PFSK-1 (cell line): ENCODE data around the gene RCE1.

Experiments used
- FOXP2 ChIP-seq: optimal IDR thresholded peaks from 2 replicates; pipeline ENCODE3; 2011; ENCODE audit warnings: borderline replicate concordance, control low read depth, inconsistent platforms; ENCODE audit not compliant: insufficient read depth; ENCODE audit errors: extremely low read length, extremely low read depth
- POLR2AphosphoS5 ChIP-seq: IDR thresholded peaks from 2 replicates; pipeline ENCODE4 v1.6.1; 2012; ENCODE audit warnings: low read depth, mild to moderate bottlenecking, control low read depth, low read length, moderate library complexity
- SIN3A ChIP-seq: IDR thresholded peaks from 2 replicates; pipeline ENCODE4 v1.6.1; 2012; ENCODE audit warnings: mild to moderate bottlenecking, low read length, moderate library complexity, borderline replicate concordance; ENCODE audit not compliant: insufficient read depth
- TAF1 ChIP-seq: IDR thresholded peaks from 2 replicates; pipeline ENCODE4 v1.6.1; 2012; ENCODE audit warnings: low read length, control low read depth, borderline replicate concordance; ENCODE audit not compliant: insufficient read depth
- TF ChIP-seq, protein P1 (sequence below), 2 experiments: IDR thresholded peaks; 2 replicates each; pipeline versions ENCODE4 v1.6.1 to v1.8.0; 2011 to 2012; ENCODE audit warnings: low read depth in 2 of 2, low read length in 2 of 2, control low read depth in 1 of 2, inconsistent platforms in 1 of 2, mild to moderate bottlenecking in 1 of 2, moderate library complexity in 1 of 2; ENCODE audit not compliant: insufficient read depth in 1 of 2

GRCh38 chr11:66814678-66815077, 28.6 kb upstream of the RCE1 start:
- no peak for TF ChIP-seq TAF1
- no peak for TF ChIP-seq POLR2AphosphoS5
- TF ChIP-seq, protein P1, sequence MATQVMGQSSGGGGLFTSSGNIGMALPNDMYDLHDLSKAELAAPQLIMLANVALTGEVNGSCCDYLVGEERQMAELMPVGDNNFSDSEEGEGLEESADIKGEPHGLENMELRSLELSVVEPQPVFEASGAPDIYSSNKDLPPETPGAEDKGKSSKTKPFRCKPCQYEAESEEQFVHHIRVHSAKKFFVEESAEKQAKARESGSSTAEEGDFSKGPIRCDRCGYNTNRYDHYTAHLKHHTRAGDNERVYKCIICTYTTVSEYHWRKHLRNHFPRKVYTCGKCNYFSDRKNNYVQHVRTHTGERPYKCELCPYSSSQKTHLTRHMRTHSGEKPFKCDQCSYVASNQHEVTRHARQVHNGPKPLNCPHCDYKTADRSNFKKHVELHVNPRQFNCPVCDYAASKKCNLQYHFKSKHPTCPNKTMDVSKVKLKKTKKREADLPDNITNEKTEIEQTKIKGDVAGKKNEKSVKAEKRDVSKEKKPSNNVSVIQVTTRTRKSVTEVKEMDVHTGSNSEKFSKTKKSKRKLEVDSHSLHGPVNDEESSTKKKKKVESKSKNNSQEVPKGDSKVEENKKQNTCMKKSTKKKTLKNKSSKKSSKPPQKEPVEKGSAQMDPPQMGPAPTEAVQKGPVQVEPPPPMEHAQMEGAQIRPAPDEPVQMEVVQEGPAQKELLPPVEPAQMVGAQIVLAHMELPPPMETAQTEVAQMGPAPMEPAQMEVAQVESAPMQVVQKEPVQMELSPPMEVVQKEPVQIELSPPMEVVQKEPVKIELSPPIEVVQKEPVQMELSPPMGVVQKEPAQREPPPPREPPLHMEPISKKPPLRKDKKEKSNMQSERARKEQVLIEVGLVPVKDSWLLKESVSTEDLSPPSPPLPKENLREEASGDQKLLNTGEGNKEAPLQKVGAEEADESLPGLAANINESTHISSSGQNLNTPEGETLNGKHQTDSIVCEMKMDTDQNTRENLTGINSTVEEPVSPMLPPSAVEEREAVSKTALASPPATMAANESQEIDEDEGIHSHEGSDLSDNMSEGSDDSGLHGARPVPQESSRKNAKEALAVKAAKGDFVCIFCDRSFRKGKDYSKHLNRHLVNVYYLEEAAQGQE (IDR thresholded peaks at IDR 0.05; ENCODE audit: insufficient read depth in 1 of 2, low read depth in 2 of 2, low read length in 2 of 2), result no peak
- no peak for TF ChIP-seq SIN3A
- TF ChIP-seq FOXP2, result no peak
